GM19397 (cell line): ENCODE results near the gene COASY.
"Not testable (repeated sequence)": the region's sequence is repeated elsewhere in the genome, so short reads cannot be mapped to it uniquely, and the experiment has no call there.

Experiments used
- ATAC-seq: cut with Tn5 transposase; IDR thresholded peaks from one replicate; pipeline ENCODE4 v1.9.1; 2021; ENCODE audit warnings: mild to moderate bottlenecking, moderate library complexity; ENCODE audit not compliant: unreplicated experiment

Gene COASY

GRCh38 chr17:42552736-42553135 lies 9.2 kb upstream of the COASY start, which contains the start of gene HSD17B1:
Gene HSD17B1, plus strand, starts transcription at chr17:42552923. Its CDS starts 11 bp downstream, at chr17:42552934.
- not testable (repeated sequence) for ATAC-seq

GRCh38 chr17:42553161-42553818 lies 8.7 kb upstream of the COASY start:
- ATAC-seq, result no peak

GRCh38 chr17:42553866-42554249 lies 8.1 kb upstream of the COASY start:
- no peak for ATAC-seq

- peak; percentile 74 for ATAC-seq
Observed at GRCh38 chr17:42554250-42555121, 7.5 kb upstream of the COASY start.

- no peak for ATAC-seq
Observed at GRCh38 chr17:42555122-42555622, 6.8 kb upstream of the COASY start.

GRCh38 chr17:42555961-42556617 lies 5.9 kb upstream of the COASY start:
- ATAC-seq, result not testable (repeated sequence)

- no peak for ATAC-seq
Observed at GRCh38 chr17:42559075-42559474, 2.9 kb upstream of the COASY start.

- no peak for ATAC-seq
Observed at GRCh38 chr17:42560246-42560645, 1.7 kb upstream of the COASY start.

- ATAC-seq, result no peak
Observed at GRCh38 chr17:42562388-42563142, 617 bp downstream of the COASY start.

GRCh38 chr17:42563143-42563509 lies 1.2 kb downstream of the COASY start:
- ATAC-seq, result no peak

- ATAC-seq, result no peak
Observed at GRCh38 chr17:42563543-42563942, 1.6 kb downstream of the COASY start.

GRCh38 chr17:42563950-42564349 lies 2.0 kb downstream of the COASY start:
- no peak for ATAC-seq

- ATAC-seq, result no peak
Observed at GRCh38 chr17:42564815-42565522, 3.0 kb downstream of the COASY start.

GRCh38 chr17:42565523-42566214 lies 3.7 kb downstream of the COASY start:
- no peak for ATAC-seq

GRCh38 chr17:42566215-42566882 lies 4.4 kb downstream of the COASY start:
- ATAC-seq, result peak; percentile 2

GRCh38 chr17:42566883-42567573 lies 5.1 kb downstream of the COASY start, which contains the start of gene MLX:
Gene MLX, plus strand, starts transcription at chr17:42567100. Its CDS starts 25 bp downstream, at chr17:42567125.
- ATAC-seq, result peak; percentile 67

GRCh38 chr17:42568341-42569111 lies 6.6 kb downstream of the COASY start:
- ATAC-seq, result no peak
